Mammary epithelial cell (primary cell): ENCODE data around the gene TEAD2.

ENCODE experiments used
- CTCF ChIP-seq, 2 donors: IDR thresholded peaks in 1 of 2; conservative IDR thresholded peaks in 1 of 2; 2 replicates each; pipeline ENCODE4 v1.5.1; 2011 to 2012; ENCODE audit warnings: inconsistent platforms in 2 of 2, low read length in 2 of 2, mild to moderate bottlenecking in 2 of 2, control low read depth in 1 of 2, low read depth in 1 of 2; ENCODE audit not compliant: insufficient read depth in 1 of 2; ENCODE audit errors: extremely low read depth in 1 of 2
- EZH2 ChIP-seq: IDR thresholded peaks from 2 replicates; pipeline ENCODE4 v1.6.1; 2012; ENCODE audit warnings: low read length, inconsistent platforms, borderline replicate concordance

GRCh38 chr19:49362929-49363267, 682 bp upstream of the TEAD2 start:
- no peak for TF ChIP-seq CTCF (conservative IDR thresholded peaks at IDR 0.05 in 1 of 2, IDR thresholded peaks at IDR 0.05 in 1 of 2; ENCODE audit: extremely low read depth in 1 of 2, insufficient read depth in 1 of 2, low read depth in 1 of 2, low read length in 2 of 2)
- TF ChIP-seq EZH2 = no peak
